GM10266 (cell line): Measurements from ENCODE around the gene ARHGAP26.

ENCODE experiments used
- DNase-seq: peaks from one replicate; pipeline ENCODE4 v3.0.0; 2012; ENCODE audit errors: extremely low spot score
- CTCF ChIP-seq: IDR thresholded peaks from 2 replicates; pipeline ENCODE4 v1.5.1; 2012; ENCODE audit warnings: mild to moderate bottlenecking, low read depth; ENCODE audit not compliant: control insufficient read depth, insufficient read depth; ENCODE audit errors: missing control alignments

ARHGAP26 gene

GRCh38 chr5:143041461-143041860 is 271.3 kb downstream of the ARHGAP26 start:
- no peak for TF ChIP-seq CTCF
- no peak for DNase-seq

GRCh38 chr5:143041972-143042770 is 272.0 kb downstream of the ARHGAP26 start:
- DNase-seq, result no peak
- TF ChIP-seq CTCF, result no peak

- DNase-seq, result no peak
These were observed 274.1 kb downstream of the ARHGAP26 start for GRCh38 chr5:143044265-143044664.

GRCh38 chr5:143045062-143045461 is 274.9 kb downstream of the ARHGAP26 start:
- DNase-seq, result no peak
- TF ChIP-seq CTCF, result no peak

More at GRCh38 chr5:143044265-143044664, 274.1 kb downstream of the ARHGAP26 start:
- no peak for TF ChIP-seq CTCF

- no peak for DNase-seq
- TF ChIP-seq CTCF, result no peak
These were observed 276.1 kb downstream of the ARHGAP26 start for GRCh38 chr5:143046314-143046713.

GRCh38 chr5:143047091-143047490 is 276.9 kb downstream of the ARHGAP26 start:
- DNase-seq, result no peak
- TF ChIP-seq CTCF, result no peak

- no peak for DNase-seq
- TF ChIP-seq CTCF, result no peak
These were observed 280.0 kb downstream of the ARHGAP26 start for GRCh38 chr5:143050183-143050582.
